ENCODE data around the gene NEDD9. TPM values are rescaled to one million over a fixed set of nuclear protein-coding genes. Genes with fewer than 3 reads are reported as not detected.

The NEDD9 gene
- total and polyA plus RNA-seq, 2 of the 13 experiments (the other 11 are each of a cell fraction or from before 2014, with no cell fraction given) = 27.1 to 389 TPM

- TF ChIP-seq TBX3 (IDR thresholded peaks at IDR 0.05; ENCODE audit: borderline replicate concordance) (peak; percentile 50; the same call in 1 of the 2 replicates), IKZF5 (CRISPR knock-in tag; IDR thresholded peaks at IDR 0.05) (no peak), POLR2AphosphoS5 (IDR thresholded peaks at IDR 0.05; ENCODE audit: low read depth, low read length) (peak; percentile 61), ZBED4 (CRISPR knock-in tag; IDR thresholded peaks at IDR 0.05; ENCODE audit: borderline replicate concordance) (0 out of 2 replicates have a peak, but pooled peaks have one; percentile 23), SPEN (CRISPR knock-in tag; IDR thresholded peaks at IDR 0.05; ENCODE audit: low read depth) (no peak), RXRB (CRISPR knock-in tag; IDR thresholded peaks at IDR 0.05; ENCODE audit: borderline replicate concordance) (peak; percentile 54; the same call in 1 of the 2 replicates), JUN (CRISPR knock-in tag; IDR thresholded peaks at IDR 0.05) (no peak), TEAD3 (CRISPR knock-in tag; optimal IDR thresholded peaks at IDR 0.05; ENCODE audit: borderline replicate concordance) (peak; percentile 98), MED1 (CRISPR knock-in tag; IDR thresholded peaks at IDR 0.05) (peak; percentile 64; the same call in 1 of the 2 replicates), FOXO1 (CRISPR knock-in tag; IDR thresholded peaks at IDR 0.05) (peak; percentile 78; the same call in 1 of the 2 replicates), YEATS4 (CRISPR knock-in tag; IDR thresholded peaks at IDR 0.05; ENCODE audit: borderline replicate concordance) (no peak), CREM (IDR thresholded peaks at IDR 0.05) (peak; percentile 33; the same call in 1 of the 2 replicates), CREM (CRISPR knock-in tag; IDR thresholded peaks at IDR 0.05) (no peak), ZNF331 (CRISPR knock-in tag; IDR thresholded peaks at IDR 0.05) (peak; percentile 42; the same call in 1 of the 2 replicates), FOXA3 (CRISPR knock-in tag; IDR thresholded peaks at IDR 0.05) (peak; percentile 95), FOXA1 (IDR thresholded peaks at IDR 0.05) (peak; percentile 89), FOXA1 (CRISPR knock-in tag; IDR thresholded peaks at IDR 0.05) (peak; percentile 91), ZNF407 (CRISPR knock-in tag; IDR thresholded peaks at IDR 0.05; ENCODE audit: not compliant biosample characterization) (no peak)
Observed at GRCh38 chr6:11226005-11226404, 6.5 kb downstream of the NEDD9 start (continued).

Data from HepG2 (cell line).